Duodenal mucosa (tissue), 2 donors: ENCODE data around the gene ZIC3.

Experiments
- H3K27ac ChIP-seq: one replicate; pipeline ENCODE4 v1.7.0; 2013; ENCODE audit warnings: low read depth, low read length
- H3K27me3 ChIP-seq, 2 donors: one replicate each; pipeline ENCODE4 v1.7.0; 2013; ENCODE audit warnings: low read length in 2 of 2, control low read depth in 1 of 2; ENCODE audit not compliant: insufficient read depth in 2 of 2, control insufficient read depth in 1 of 2
- H3K36me3 ChIP-seq, 2 donors: one replicate each; pipeline ENCODE4 v1.7.0; 2013; ENCODE audit warnings: low read length in 2 of 2, control low read depth in 1 of 2; ENCODE audit not compliant: insufficient read depth in 2 of 2, control insufficient read depth in 1 of 2
- H3K4me1 ChIP-seq, 2 donors: one replicate each; pipeline ENCODE4 v1.7.0; 2013; ENCODE audit warnings: low read length in 2 of 2, control low read depth in 1 of 2; ENCODE audit not compliant: insufficient read depth in 2 of 2, control insufficient read depth in 1 of 2
- H3K4me3 ChIP-seq, 2 donors: one replicate each; pipeline ENCODE4 v1.7.0; 2013; ENCODE audit warnings: low read length in 2 of 2, low read depth in 1 of 2
- H3K9ac ChIP-seq, 2 donors: one replicate each; pipeline ENCODE4 v1.7.0; 2013; ENCODE audit warnings: low read length in 2 of 2, low read depth in 1 of 2
- H3K9me3 ChIP-seq, 2 donors: one replicate each; pipeline ENCODE4 v1.7.0; 2013; ENCODE audit warnings: low read length in 2 of 2, control low read depth in 1 of 2; ENCODE audit not compliant: control insufficient read depth in 1 of 2

ZIC3 gene

GRCh38 chrX:137574102-137574783 is 8.3 kb downstream of the ZIC3 start:
- Histone ChIP-seq H3K27ac (no peak overlapping the region), H3K36me3 (no peaks in the 10 kb centered on the region), H3K9me3 (no peaks in the 10 kb centered on the region), H3K27me3 (peaks cover 10 to 47% of the 10 kb centered on the region in 2 donors), H3K9ac (no peak overlapping the region), H3K4me3 (no peak overlapping the region), H3K4me1 (no peaks in the 10 kb centered on the region)

- Histone ChIP-seq H3K9me3 (no peaks in the 10 kb centered on the region), H3K27me3 (peaks cover 10 to 45% of the 10 kb centered on the region in 2 donors), H3K4me1 (no peaks in the 10 kb centered on the region), H3K27ac (no peak overlapping the region), H3K36me3 (no peaks in the 10 kb centered on the region), H3K4me3 (no peak overlapping the region), H3K9ac (no peak overlapping the region)
Measured at GRCh38 chrX:137574784-137575293, 8.9 kb downstream of the ZIC3 start.

- H3K9me3 ChIP-seq: no peaks in the 10 kb centered on the region
- H3K4me3 ChIP-seq: no peak overlapping the region
- no peaks in the 10 kb centered on the region for H3K4me1 ChIP-seq
- H3K36me3 ChIP-seq: no peaks in the 10 kb centered on the region
- peaks cover 6 to 36% of the 10 kb centered on the region in 2 donors for H3K27me3 ChIP-seq
- H3K9ac ChIP-seq: no peak overlapping the region
- no peak overlapping the region for H3K27ac ChIP-seq
Measured at GRCh38 chrX:137575596-137576255, 9.8 kb downstream of the ZIC3 start.

- no peaks in the 10 kb centered on the region for H3K9me3 ChIP-seq
- no peak overlapping the region for H3K9ac ChIP-seq
- no peak overlapping the region for H3K4me3 ChIP-seq
- no peaks in the 10 kb centered on the region for H3K4me1 ChIP-seq
- no peak overlapping the region for H3K27ac ChIP-seq
- H3K27me3 ChIP-seq: no peaks in the 10 kb centered on the region
- H3K36me3 ChIP-seq: no peaks in the 10 kb centered on the region
Measured at GRCh38 chrX:137587151-137587550, 21.2 kb downstream of the ZIC3 start.

GRCh38 chrX:137600769-137601168 is 34.8 kb downstream of the ZIC3 start:
- Histone ChIP-seq H3K27me3 (no peaks in the 10 kb centered on the region), H3K4me3 (no peak overlapping the region), H3K9ac (no peak overlapping the region), H3K4me1 (no peaks in the 10 kb centered on the region), H3K9me3 (no peaks in the 10 kb centered on the region), H3K36me3 (no peaks in the 10 kb centered on the region), H3K27ac (no peak overlapping the region)
